ENCODE results near the gene PLEKHA7.
"Not testable (repeated sequence)": the region's sequence is repeated elsewhere in the genome, so short reads cannot be mapped to it uniquely, and the experiment has no call there.

The PLEKHA7 gene

GRCh38 chr11:16909359-16910035 lies 104.7 kb downstream of the PLEKHA7 start:
- peak overlapping the region; percentile 18 for H3K27ac ChIP-seq
- TF ChIP-seq CTCF (conservative IDR thresholded peaks at IDR 0.05), result no peak

DNA sequence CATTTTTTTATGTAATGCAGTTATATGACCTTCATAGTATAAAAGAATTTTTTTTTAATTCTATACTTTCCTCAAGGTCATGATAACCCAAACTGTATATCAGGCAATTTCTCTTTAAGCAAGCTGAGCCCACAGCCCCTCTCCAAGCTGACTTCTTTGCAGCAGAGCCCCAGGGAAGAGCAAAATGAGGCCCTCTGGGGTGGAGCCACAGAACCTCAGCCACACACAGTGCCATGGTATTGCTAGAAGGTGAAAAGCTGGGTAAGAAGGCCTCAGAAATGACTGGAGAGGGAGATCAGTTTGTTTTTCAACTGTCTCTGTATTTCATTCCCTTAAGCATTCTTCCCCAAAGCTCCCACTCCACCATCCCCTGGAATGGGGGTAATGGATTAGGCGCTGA lies 108.8 kb downstream of the PLEKHA7 start:
- no peak overlapping the region for H3K27ac ChIP-seq
- TF ChIP-seq CTCF (conservative IDR thresholded peaks at IDR 0.05), result no peak

GRCh38 chr11:16904761-16905160 lies 109.5 kb downstream of the PLEKHA7 start:
- H3K27ac ChIP-seq, result not testable (repeated sequence)

- no peak for TF ChIP-seq CTCF (conservative IDR thresholded peaks at IDR 0.05)
- no peak overlapping the region for H3K27ac ChIP-seq
These were observed 111.3 kb downstream of the PLEKHA7 start for GRCh38 chr11:16902781-16903378.

DNA sequence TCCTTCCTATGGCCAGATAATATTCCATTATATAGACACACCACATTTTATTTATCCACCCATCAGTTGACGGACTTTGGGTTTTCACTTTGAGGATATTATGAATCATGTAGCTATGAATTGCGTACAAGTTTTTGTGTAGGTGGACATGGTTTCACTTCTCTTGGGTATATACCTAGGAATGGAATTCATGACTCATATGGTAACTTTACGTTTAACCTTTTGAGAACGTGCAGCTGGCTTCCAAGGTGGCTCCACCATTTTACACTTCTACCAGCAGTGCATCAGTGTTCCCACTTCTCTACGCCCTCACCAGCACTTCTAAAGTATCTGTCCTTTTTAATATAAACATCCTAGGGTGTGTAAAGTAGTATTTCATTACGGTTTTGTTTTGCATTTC lies 112.0 kb downstream of the PLEKHA7 start:
- TF ChIP-seq CTCF (conservative IDR thresholded peaks at IDR 0.05), result no peak
- H3K27ac ChIP-seq, result no peak overlapping the region

DNA sequence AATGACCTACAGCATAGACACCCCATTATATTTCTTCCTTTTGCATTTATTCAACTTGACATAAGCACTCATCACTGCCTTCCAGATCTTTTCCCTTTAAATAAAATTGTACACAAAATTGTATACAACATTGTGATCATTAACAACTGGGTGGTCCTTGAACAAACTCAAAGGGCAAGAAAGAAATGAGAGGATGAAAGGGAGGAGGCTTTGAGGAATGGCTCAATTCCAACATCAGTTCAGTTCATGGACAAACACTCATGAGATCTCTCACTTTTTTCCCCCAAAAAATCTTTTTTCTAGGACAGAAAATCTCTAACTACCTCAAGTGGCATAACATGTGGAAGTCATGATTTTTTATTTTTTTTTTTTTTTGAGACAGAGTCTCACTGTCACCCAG lies 113.7 kb downstream of the PLEKHA7 start:
- no peak for TF ChIP-seq CTCF (conservative IDR thresholded peaks at IDR 0.05)

GRCh38 chr11:16899708-16900303 lies 114.4 kb downstream of the PLEKHA7 start:
- peak overlapping the region; percentile 22; the same call in 1 of the 2 replicates for H3K27ac ChIP-seq
- TF ChIP-seq CTCF (conservative IDR thresholded peaks at IDR 0.05), result no peak

More for the DNA sequence above, 113.7 kb downstream of the PLEKHA7 start:
- peak overlapping the region; percentile 22; the same call in 1 of the 2 replicates for H3K27ac ChIP-seq
